HCT116 (cell line): Measurements from ENCODE around the gene KIF1A. TPM values are rescaled to one million over a fixed set of nuclear protein-coding genes. Genes with fewer than 3 reads are reported as not detected.

Source experiments
- ATAC-seq: fragments of 200-7000 bp; cut with Tn5 transposase; 2 replicates; pipeline ENCODE4 v1.9.1; 2020; ENCODE audit warnings: mild to moderate bottlenecking, moderate library complexity
- BruUV-seq: library from RNA; stranded (reverse); fragments of 400-500 nt; replicated peaks from 2 replicates; lab custom pipeline; 2021; lab: Mats Ljungman, UMichigan
- CTCF ChIA-PET: fragments of 300-600 bp; sonication (Branson Sonifier 250); formaldehyde crosslinking; loops from one replicate; lab custom pipeline; 2021; ENCODE audit warnings: antibody characterized with exemption; lab: Charles Lee
- POLR2A ChIA-PET: fragments of 300-600, 350-600 bp; sonication (Branson Sonifier 250); formaldehyde crosslinking; loops from one replicate; lab custom pipeline; 2021; ENCODE audit warnings: antibody characterized with exemption; lab: Charles Lee
- RAD21 ChIA-PET, 2 experiments: fragments of 300-600 bp; sonication (Branson Sonifier 250); formaldehyde crosslinking; loops; one replicate each; lab custom pipeline; 2023; ENCODE audit warnings: low total read pairs in 2 of 2; ENCODE audit not compliant: uncharacterized antibody in 2 of 2, unreplicated experiment in 2 of 2, low non-redundant PET in 1 of 2; lab: Charles Lee
- DNase-seq: peaks from one replicate; pipeline ENCODE4 v3.0.0-alpha.2; 2010; ENCODE audit warnings: low read depth, low spot score
- H2AFZ ChIP-seq: fragments of 200-600 bp; shearing (Covaris generic), sonication (generic); 2 replicates; pipeline ENCODE4 v1.6.1; 2017; ENCODE audit warnings: low read depth, mixed run types, mixed read lengths, antibody characterized with exemption, low read length; ENCODE audit not compliant: poor library complexity, severe bottlenecking
- H3K27ac ChIP-seq: 2 replicates; pipeline ENCODE4 v1.5.1; 2012; ENCODE audit warnings: low read depth, low read length
- H3K27me3 ChIP-seq: fragments of 200-600 bp; sonication (generic); 2 replicates; pipeline ENCODE4 v1.6.1; 2016; ENCODE audit warnings: mixed run types, low read length, mixed read lengths; ENCODE audit not compliant: insufficient read depth
- H3K36me3 ChIP-seq, 2 experiments: fragments of 200-500 bp in 1 of 2; fragments of 200-600 bp in 1 of 2; sonication (Bioruptor generic) in 1 of 2; sonication (generic) in 1 of 2; 2 replicates each; pipeline versions ENCODE4 v1.5.1 to v1.6.1; 2014 to 2016; ENCODE audit warnings: low read length in 2 of 2, inconsistent platforms in 1 of 2, mixed read lengths in 1 of 2, mixed run types in 1 of 2; ENCODE audit not compliant: insufficient read depth in 2 of 2, control insufficient read depth in 1 of 2
- H3K4me1 ChIP-seq, 2 experiments: fragments of 200-600 bp in 1 of 2; sonication (generic) in 1 of 2; 2 replicates each; pipeline versions ENCODE4 v1.5.1 to v1.6.1; 2012 to 2017; ENCODE audit warnings: low read length in 2 of 2, inconsistent platforms in 1 of 2, mild to moderate bottlenecking in 1 of 2, mixed read lengths in 1 of 2, mixed run types in 1 of 2, moderate library complexity in 1 of 2; ENCODE audit not compliant: insufficient read depth in 2 of 2, control insufficient read depth in 1 of 2
- H3K4me2 ChIP-seq: fragments of 200-600 bp; sonication (generic); 2 replicates; pipeline ENCODE4 v1.6.1; 2017; ENCODE audit warnings: mixed run types, low read length, mixed read lengths
- H3K4me3 ChIP-seq, 2 experiments: fragments of 200-600 bp in 1 of 2; sonication (generic) in 1 of 2; replicated peaks in 1 of 2; 2 replicates each; pipeline ENCODE4 v1.5.1; 2011 to 2016; ENCODE audit warnings: low read length in 2 of 2, control low read depth in 1 of 2, low read depth in 1 of 2, mild to moderate bottlenecking in 1 of 2, mixed read lengths in 1 of 2, mixed run types in 1 of 2
- H3K79me2 ChIP-seq: fragments of 200-600 bp; sonication (generic); 2 replicates; pipeline ENCODE4 v1.6.1; 2017; ENCODE audit warnings: mild to moderate bottlenecking, mixed run types, low read length, moderate library complexity, mixed read lengths; ENCODE audit not compliant: insufficient read depth
- H3K9ac ChIP-seq: fragments of 200-600 bp; sonication (generic); 2 replicates; pipeline ENCODE4 v1.6.1; 2016; ENCODE audit warnings: low read length, mixed read lengths
- H3K9me2 ChIP-seq: fragments of 200-600 bp; sonication (generic), shearing (Covaris generic); 2 replicates; pipeline ENCODE4 v1.6.1; 2017; ENCODE audit warnings: mixed run types, mild to moderate bottlenecking, moderate library complexity; ENCODE audit not compliant: insufficient read depth
- H3K9me3 ChIP-seq, 2 experiments: fragments of 200-500 bp in 1 of 2; fragments of 200-600 bp in 1 of 2; sonication (Bioruptor generic) in 1 of 2; sonication (generic) in 1 of 2; 2 replicates each; pipeline ENCODE4 v1.6.1; 2014 to 2017; ENCODE audit warnings: low read length in 2 of 2, mixed read lengths in 2 of 2, inconsistent platforms in 1 of 2, low read depth in 1 of 2, mild to moderate bottlenecking in 1 of 2, mixed run types in 1 of 2, moderate library complexity in 1 of 2; ENCODE audit not compliant: control insufficient read depth in 1 of 2, insufficient read depth in 1 of 2
- H4K20me1 ChIP-seq: fragments of 200-600 bp; sonication (generic), shearing (Covaris generic); 2 replicates; pipeline ENCODE4 v1.6.1; 2017; ENCODE audit warnings: mixed run types, mild to moderate bottlenecking, moderate library complexity; ENCODE audit not compliant: insufficient read depth
- CEBPB ChIP-seq: IDR thresholded peaks from 2 replicates; pipeline ENCODE4 v1.6.1; 2012; ENCODE audit warnings: low read depth
- ELF1 ChIP-seq: IDR thresholded peaks from 2 replicates; pipeline ENCODE4 v1.6.1; 2012; ENCODE audit warnings: low read depth, borderline replicate concordance
- EZH2phosphoT487 ChIP-seq: fragments of 200-600 bp; IDR thresholded peaks from 2 replicates; pipeline ENCODE4 v1.6.1; 2018; ENCODE audit warnings: antibody characterized with exemption, borderline replicate concordance
- FOSL1 ChIP-seq: IDR thresholded peaks from 2 replicates; pipeline ENCODE4 v1.6.1; 2012; ENCODE audit warnings: low read depth
- POLR2A ChIP-seq: IDR thresholded peaks from 2 replicates; pipeline ENCODE4 v1.7.0; 2011; ENCODE audit warnings: borderline replicate concordance; ENCODE audit not compliant: insufficient read depth, insufficient read length; ENCODE audit errors: extremely low read depth
- YY1 ChIP-seq: IDR thresholded peaks from 2 replicates; pipeline ENCODE4 v1.6.1; 2011; ENCODE audit warnings: low read length, low read depth, moderate library complexity, mild to moderate bottlenecking; ENCODE audit not compliant: insufficient replicate concordance; ENCODE audit errors: extremely low read depth
- ZFX ChIP-seq: fragments of 450-650 bp; IDR thresholded peaks from 2 replicates; pipeline ENCODE4 v1.6.1; 2017
- ZNF274 ChIP-seq: fragments of 200-500 bp; sonication (Bioruptor generic); IDR thresholded peaks from 2 replicates; pipeline ENCODE4 v1.6.1; 2014; ENCODE audit warnings: mild to moderate bottlenecking, low read depth, low read length, inconsistent platforms
- intact Hi-C: fragments of 100-400 bp; cut with micrococcal nuclease; formaldehyde crosslinking; loops from 2 replicates; pipeline ENCODE4 v1.10.0; 2022
- total RNA-seq: library from RNA; stranded (reverse); gene quantifications from one replicate; pipeline ENCODE4 v1.2.1, GENCODE V29; 2021; ENCODE audit not compliant: unreplicated experiment
- TF ChIP-seq, protein P1 (sequence below): IDR thresholded peaks from 2 replicates; pipeline ENCODE4 v1.6.1; 2011; ENCODE audit warnings: mild to moderate bottlenecking, low read length, moderate library complexity; ENCODE audit not compliant: insufficient replicate concordance; ENCODE audit errors: extremely low read depth
- TF ChIP-seq, protein P2 (sequence below), 3 experiments: fragments of 200-600 bp in 1 of 3; sonication (generic) in 1 of 3; IDR thresholded peaks in 2 of 3; conservative IDR thresholded peaks in 1 of 3; 2 replicates each; pipeline ENCODE4 v1.5.1; 2012 to 2017; ENCODE audit warnings: low read depth in 2 of 3, low read length in 2 of 3, antibody characterized with exemption in 1 of 3, borderline replicate concordance in 1 of 3, control low read depth in 1 of 3, mild to moderate bottlenecking in 1 of 3, mixed read lengths in 1 of 3, mixed run types in 1 of 3, moderate library complexity in 1 of 3; ENCODE audit not compliant: insufficient read depth in 1 of 3
- TF ChIP-seq, protein P3 (sequence below): IDR thresholded peaks from 2 replicates; pipeline ENCODE4 v1.6.1; 2012

The KIF1A gene
- total RNA-seq, 1 experiment from 2014 or later = 0.27 TPM

DNA sequence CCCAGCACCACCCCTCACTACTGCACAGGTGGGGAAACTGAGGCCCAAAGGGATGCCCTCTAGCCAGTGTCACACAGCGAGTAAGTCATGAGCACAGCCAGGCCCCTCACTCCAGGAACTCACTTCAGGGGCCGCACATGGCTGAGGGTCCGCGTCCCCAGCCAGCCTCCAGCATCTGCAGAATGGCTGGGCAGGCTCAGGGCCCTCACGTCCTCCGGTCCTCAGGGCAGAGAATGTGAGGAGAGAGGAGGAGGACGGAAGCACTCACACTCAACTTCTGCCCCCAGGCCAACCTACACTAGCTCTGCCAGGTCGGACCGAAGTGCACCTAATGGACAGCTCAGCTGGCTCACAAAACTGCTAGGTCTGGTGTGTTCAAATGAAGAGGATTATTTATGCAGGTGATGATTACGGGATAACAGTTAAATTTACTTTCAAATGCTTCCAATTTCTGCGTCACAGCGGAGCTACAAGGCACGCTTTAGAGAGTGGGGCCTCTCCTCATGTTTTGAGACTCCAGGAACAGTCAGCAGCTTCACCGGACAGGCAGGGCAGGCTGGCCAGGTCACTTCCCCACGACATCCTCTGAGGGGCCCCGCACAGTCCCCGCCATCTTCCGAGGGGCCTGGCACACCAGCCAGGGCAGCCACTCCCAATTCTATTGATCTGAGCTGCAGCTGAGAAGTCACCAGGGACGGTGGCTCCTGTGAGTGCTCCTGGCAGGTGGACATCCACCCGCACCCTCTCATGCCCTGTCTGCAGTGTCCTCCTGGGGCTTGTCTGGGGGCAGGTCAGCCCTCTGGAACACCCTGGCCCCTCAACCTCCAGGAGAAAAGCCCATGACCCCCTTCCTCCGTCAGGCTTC, 26.5 kb downstream of the KIF1A start:
- ATAC-seq (no peak), DNase-seq (no peak)
- Histone ChIP-seq H3K9ac (no peak overlapping the region), H3K9me2 (no peaks in the 10 kb centered on the region), H3K27ac (no peak overlapping the region), H3K27me3 (no peaks in the 10 kb centered on the region), H3K9me3 (no peaks in the 10 kb centered on the region), H3K36me3 (no peaks in the 10 kb centered on the region), H3K79me2 (no peaks in the 10 kb centered on the region), H2AFZ (no peak overlapping the region), H4K20me1 (no peaks in the 10 kb centered on the region), H3K4me1 (no peaks in the 10 kb centered on the region), H3K4me3 (no peak overlapping the region), H3K4me2 (no peak overlapping the region)
- BruUV-seq = no TSS peak
- TF ChIP-seq FOSL1 = no peak
- RAD21 ChIA-PET = no interaction called here
- CTCF ChIA-PET = no interaction called here
- POLR2A ChIA-PET = no interaction called here
- intact Hi-C loops = no loop called here

DNA sequence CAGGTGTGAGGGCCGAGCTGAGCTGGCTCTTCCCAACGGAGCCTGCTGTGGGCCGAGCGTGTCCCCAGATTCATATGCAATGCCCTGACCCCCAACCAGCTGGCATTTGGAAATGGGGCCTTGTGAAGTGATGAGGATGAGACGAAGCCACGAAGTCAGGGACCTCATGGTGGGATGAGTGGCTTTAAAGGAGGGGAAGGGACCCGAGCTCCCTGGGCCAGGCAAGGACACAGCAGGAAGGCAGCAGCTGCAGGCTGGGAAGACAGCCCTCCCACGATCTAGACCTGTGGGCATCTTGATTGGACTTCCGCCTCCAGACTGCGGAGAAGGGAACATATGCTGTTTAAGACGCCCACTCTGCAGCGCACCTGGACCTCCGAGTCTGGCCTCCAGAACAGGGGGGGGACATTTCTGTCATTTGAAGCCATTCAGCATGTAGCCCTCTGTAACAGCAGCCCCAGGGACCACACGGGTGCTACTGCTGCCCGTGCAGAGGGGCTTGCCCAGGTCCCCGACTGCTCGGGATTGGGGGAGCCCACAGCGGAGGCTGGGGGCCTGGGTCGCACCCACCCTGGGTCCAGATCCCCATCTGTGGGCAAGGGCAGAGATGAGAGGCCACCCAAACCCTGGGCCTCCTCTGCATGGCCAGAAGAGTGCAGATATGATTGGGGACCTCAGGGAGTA, 27.2 kb downstream of the KIF1A start:
- BruUV-seq = no TSS peak
- Histone ChIP-seq H3K4me1 (no peaks in the 10 kb centered on the region), H3K27ac (no peak overlapping the region), H3K79me2 (no peaks in the 10 kb centered on the region), H3K36me3 (no peaks in the 10 kb centered on the region), H2AFZ (no peak overlapping the region), H3K9ac (no peak overlapping the region), H3K9me2 (no peaks in the 10 kb centered on the region), H4K20me1 (no peaks in the 10 kb centered on the region), H3K4me3 (no peak overlapping the region), H3K9me3 (no peaks in the 10 kb centered on the region)
- ChIA-PET RAD21 (interaction anchor here in 1 of 2 experiments (0.7 kb wide), 1 partner anchor 16 kb away, joined by 3 read pairs; no protein-coding TSS in a partner anchor), CTCF (no interaction called here)
- DNase-seq = no peak
- intact Hi-C loops = no loop called here
- ATAC-seq = no peak
- TF ChIP-seq EZH2phosphoT487 (no peak), ELF1 (no peak), ZFX (no peak), CEBPB (no peak), POLR2A (no peak), ZNF274 (no peak), YY1 (no peak)
- TF ChIP-seq, protein P1, sequence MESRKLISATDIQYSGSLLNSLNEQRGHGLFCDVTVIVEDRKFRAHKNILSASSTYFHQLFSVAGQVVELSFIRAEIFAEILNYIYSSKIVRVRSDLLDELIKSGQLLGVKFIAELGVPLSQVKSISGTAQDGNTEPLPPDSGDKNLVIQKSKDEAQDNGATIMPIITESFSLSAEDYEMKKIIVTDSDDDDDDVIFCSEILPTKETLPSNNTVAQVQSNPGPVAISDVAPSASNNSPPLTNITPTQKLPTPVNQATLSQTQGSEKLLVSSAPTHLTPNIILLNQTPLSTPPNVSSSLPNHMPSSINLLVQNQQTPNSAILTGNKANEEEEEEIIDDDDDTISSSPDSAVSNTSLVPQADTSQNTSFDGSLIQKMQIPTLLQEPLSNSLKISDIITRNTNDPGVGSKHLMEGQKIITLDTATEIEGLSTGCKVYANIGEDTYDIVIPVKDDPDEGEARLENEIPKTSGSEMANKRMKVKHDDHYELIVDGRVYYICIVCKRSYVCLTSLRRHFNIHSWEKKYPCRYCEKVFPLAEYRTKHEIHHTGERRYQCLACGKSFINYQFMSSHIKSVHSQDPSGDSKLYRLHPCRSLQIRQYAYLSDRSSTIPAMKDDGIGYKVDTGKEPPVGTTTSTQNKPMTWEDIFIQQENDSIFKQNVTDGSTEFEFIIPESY = no peak
- TF ChIP-seq, protein P2, sequence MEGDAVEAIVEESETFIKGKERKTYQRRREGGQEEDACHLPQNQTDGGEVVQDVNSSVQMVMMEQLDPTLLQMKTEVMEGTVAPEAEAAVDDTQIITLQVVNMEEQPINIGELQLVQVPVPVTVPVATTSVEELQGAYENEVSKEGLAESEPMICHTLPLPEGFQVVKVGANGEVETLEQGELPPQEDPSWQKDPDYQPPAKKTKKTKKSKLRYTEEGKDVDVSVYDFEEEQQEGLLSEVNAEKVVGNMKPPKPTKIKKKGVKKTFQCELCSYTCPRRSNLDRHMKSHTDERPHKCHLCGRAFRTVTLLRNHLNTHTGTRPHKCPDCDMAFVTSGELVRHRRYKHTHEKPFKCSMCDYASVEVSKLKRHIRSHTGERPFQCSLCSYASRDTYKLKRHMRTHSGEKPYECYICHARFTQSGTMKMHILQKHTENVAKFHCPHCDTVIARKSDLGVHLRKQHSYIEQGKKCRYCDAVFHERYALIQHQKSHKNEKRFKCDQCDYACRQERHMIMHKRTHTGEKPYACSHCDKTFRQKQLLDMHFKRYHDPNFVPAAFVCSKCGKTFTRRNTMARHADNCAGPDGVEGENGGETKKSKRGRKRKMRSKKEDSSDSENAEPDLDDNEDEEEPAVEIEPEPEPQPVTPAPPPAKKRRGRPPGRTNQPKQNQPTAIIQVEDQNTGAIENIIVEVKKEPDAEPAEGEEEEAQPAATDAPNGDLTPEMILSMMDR (IDR thresholded peaks at IDR 0.05 in 2 of 3, conservative IDR thresholded peaks at IDR 0.05 in 1 of 3; ENCODE audit: borderline replicate concordance in 1 of 3, insufficient read depth in 1 of 3, low read depth in 2 of 3, low read length in 2 of 3) = no peak
- TF ChIP-seq, protein P3, sequence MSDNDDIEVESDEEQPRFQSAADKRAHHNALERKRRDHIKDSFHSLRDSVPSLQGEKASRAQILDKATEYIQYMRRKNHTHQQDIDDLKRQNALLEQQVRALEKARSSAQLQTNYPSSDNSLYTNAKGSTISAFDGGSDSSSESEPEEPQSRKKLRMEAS = no peak
- TF ChIP-seq, all 23 proteins: peak for 0
- Histone ChIP-seq H3K27me3 (no peaks in the 10 kb centered on the region), H3K4me2 (no peak overlapping the region)
- POLR2A ChIA-PET = no interaction called here
